ENCODE measurements around the gene PNCK. TPM values are rescaled to one million over a fixed set of nuclear protein-coding genes. Genes with fewer than 3 reads are reported as not detected.

The PNCK gene
- total RNA-seq, 1 experiment from 2014 or later, result 26.8 TPM

GRCh38 chrX:153693216-153694086 is 19.8 kb upstream of the PNCK start:
- no peak overlapping the region for H2BK20ac ChIP-seq (ENCODE audit: low read depth, low read length, poor library complexity, severe bottlenecking)
- H4K8ac ChIP-seq (replicated peaks; ENCODE audit: insufficient read length, low read depth, low read length), result no peak overlapping the region
- TF ChIP-seq CTCF (conservative IDR thresholded peaks at IDR 0.05), result no peak
- no peak overlapping the region for H2AK5ac ChIP-seq (ENCODE audit: insufficient read length, low read length)
- no peak overlapping the region for H3T11ph ChIP-seq (ENCODE audit: low read length)
- H2BK120ac ChIP-seq (ENCODE audit: low read depth, low read length, poor library complexity, severe bottlenecking), result no peak overlapping the region
- no peaks in the 10 kb centered on the region for H3K79me1 ChIP-seq (ENCODE audit: insufficient read depth, low read depth, low read length, poor library complexity, severe bottlenecking)
- H2BK12ac ChIP-seq (ENCODE audit: insufficient read length, low read depth, low read length), result no peak overlapping the region
- H3K4me2 ChIP-seq (ENCODE audit: insufficient read depth, insufficient read length, low read length), result no peak overlapping the region
- peaks cover 5% of the 10 kb centered on the region for H4K20me1 ChIP-seq (ENCODE audit: control insufficient read depth, insufficient read depth, insufficient read length)
- Mint-ChIP-seq H3K36me3 (ENCODE audit: insufficient read depth in 1 of 3, low read depth in 3 of 3) (peaks cover 24 to 61% (median 55%) of the 10 kb centered on the region in 3 experiments; a peak in 6 of 7 replicates), H3K4me1 (peaks cover 0 to 8% of the 10 kb centered on the region in 2 experiments; a peak in 2 of 4 replicates), H3K9me3 (peaks cover 39 to 69% of the 10 kb centered on the region in 2 experiments), H3K4me3 (no peak overlapping the region), H3K27ac (no peak overlapping the region), H3K27me3 (ENCODE audit: low read depth) (peaks cover 1% of the 10 kb centered on the region; the same call in 1 of the 2 replicates)
- H3K56ac ChIP-seq (ENCODE audit: insufficient read length, low read depth, low read length), result no peak overlapping the region
- no peak overlapping the region for H3K14ac ChIP-seq (ENCODE audit: insufficient read depth, low read length)
- H3K4ac ChIP-seq (ENCODE audit: low read depth, low read length), result no peak overlapping the region
- no peak overlapping the region for H4K5ac ChIP-seq (ENCODE audit: insufficient read length, low read depth, low read length)
- H3K23ac ChIP-seq (ENCODE audit: insufficient read length, low read depth, low read length), result no peak overlapping the region
- H3K9ac ChIP-seq (ENCODE audit: extremely low read depth, insufficient read length, low read length), result no peak overlapping the region
- H2BK5ac ChIP-seq (ENCODE audit: insufficient read length, low read length), result no peak overlapping the region
- no peaks in the 10 kb centered on the region for H3K23me2 ChIP-seq (ENCODE audit: insufficient read length, low read depth, low read length, poor library complexity, severe bottlenecking)
- no peaks in the 10 kb centered on the region; the same call in 1 of the 2 replicates for H3K79me2 ChIP-seq (ENCODE audit: insufficient read depth, low read length)
- WGBS (ENCODE audit: extremely low coverage, insufficient read length, low lambda C conversion rate), result no CpG with 5 or more reads among the region's 31 CpGs
- H3K18ac ChIP-seq (ENCODE audit: insufficient read length, low read depth, low read length), result no peak overlapping the region
- H2BK15ac ChIP-seq (ENCODE audit: low read depth, low read length), result no peak overlapping the region
- H2AFZ ChIP-seq (ENCODE audit: low read length), result no peak overlapping the region
- H3K9me3 ChIP-seq (ENCODE audit: control insufficient read depth, low read depth, low read length), result no peaks in the 10 kb centered on the region
- H3K27ac ChIP-seq (ENCODE audit: insufficient read length, low read depth, low read length), result no peak overlapping the region
- H3K4me1 ChIP-seq (ENCODE audit: insufficient read depth, low read length), result no peaks in the 10 kb centered on the region; the same call in 1 of the 2 replicates
- H4K91ac ChIP-seq (ENCODE audit: insufficient read length, low read depth, low read length), result no peak overlapping the region
- no peaks in the 10 kb centered on the region for H3K27me3 ChIP-seq (ENCODE audit: insufficient read depth, low read length)
- DNase-seq, result no peak
